Heart left ventricle (tissue), 16 donors: ENCODE results near the gene MRPL46. TPM values are rescaled to one million over a fixed set of nuclear protein-coding genes. Genes with fewer than 3 reads are reported as not detected.
"Not testable (repeated sequence)": the region's sequence is repeated elsewhere in the genome, so short reads cannot be mapped to it uniquely, and the experiment has no call there.

ENCODE experiments used
- ATAC-seq, 4 donors: fragments of 200-7000 bp; cut with Tn5 transposase; one replicate each; pipeline ENCODE4 v1.9.1; 2020 to 2022; ENCODE audit warnings: moderate library complexity in 4 of 4, mild to moderate bottlenecking in 3 of 4, moderate number of reproducible peaks in 1 of 4
- DNase-seq, 5 donors: peaks; one replicate each; pipeline ENCODE4 v3.0.0-alpha.2; 2020
- H3K27ac ChIP-seq, 12 donors: fragments of 200-600 bp; sonication (generic) in 4 of 12; one replicate each; pipeline versions ENCODE4 v1.5.0 to v1.8.0; 2016 to 2022; ENCODE audit warnings: mild to moderate bottlenecking in 2 of 12
- H3K27me3 ChIP-seq, 9 donors: fragments of 200-600 bp; sonication (generic) in 2 of 9; one replicate each; pipeline versions ENCODE4 v1.5.1 to v1.8.0; 2016 to 2022; ENCODE audit warnings: mild to moderate bottlenecking in 3 of 9
- H3K36me3 ChIP-seq, 9 donors: fragments of 200-600 bp; sonication (generic) in 2 of 9; one replicate each; pipeline versions ENCODE4 v1.5.0 to v1.8.0; 2018 to 2022; ENCODE audit warnings: mild to moderate bottlenecking in 2 of 9
- H3K4me1 ChIP-seq, 12 donors: fragments of 200-600 bp; sonication (generic) in 4 of 12; one replicate each; pipeline versions ENCODE4 v1.5.0 to v1.8.0; 2016 to 2022; ENCODE audit warnings: mild to moderate bottlenecking in 3 of 12
- H3K4me3 ChIP-seq, 12 donors: fragments of 200-600 bp; sonication (generic) in 4 of 12; one replicate each; pipeline versions ENCODE4 v1.5.0 to v1.8.0; 2017 to 2022; ENCODE audit warnings: mild to moderate bottlenecking in 9 of 12, moderate library complexity in 4 of 12
- H3K9me3 ChIP-seq, 12 donors: fragments of 200-600 bp; sonication (generic) in 4 of 12; one replicate each; pipeline versions ENCODE4 v1.5.0 to v1.8.0; 2016 to 2022; ENCODE audit warnings: mild to moderate bottlenecking in 1 of 12
- CTCF ChIP-seq, 12 donors: fragments of 200-600 bp; sonication (generic) in 4 of 12; IDR thresholded peaks; one replicate each; pipeline versions ENCODE4 v1.5.0 to v1.8.0; 2018 to 2022; ENCODE audit warnings: antibody characterized with exemption in 12 of 12, mild to moderate bottlenecking in 5 of 12
- POLR2A ChIP-seq, 2 donors: fragments of 450-650 bp; IDR thresholded peaks; one replicate each; pipeline ENCODE4 v1.6.1; 2017; ENCODE audit warnings: antibody characterized with exemption in 2 of 2, mild to moderate bottlenecking in 2 of 2, moderate library complexity in 2 of 2
- WGBS, 4 donors: extraction: QIAGEN DNeasy Blood & Tissue Kit in 2 of 4; methylation state at CpG; one replicate each; pipeline versions ENCODE4 v1.1.5 to v1.1.7; 2013 to 2018; 5-methylcytosine and 5-hydroxymethylcytosine counted together
- intact Hi-C, 10 donors: fragments of 100-400 bp; cut with DNase I; formaldehyde crosslinking; loops; one replicate each; pipeline versions ENCODE4 v1.11.1 to v1.14.2; 2022
- polyA plus RNA-seq, 2 donors: library from polyadenylated mRNA; stranded (reverse); fragments of 200-250 nt; gene quantifications; one replicate each; pipeline ENCODE4 v1.2.3, GENCODE V29; 2013
- total RNA-seq, 9 donors: library from RNA; depleted of rRNA in 2 of 9; stranded (reverse); fragments of >200 nt in 2 of 9; fragmentation: NEBNext Ultra II Directional in 3 of 9; extraction: Animal tissue kit (Norgen Biotek cat#: 25700) in 3 of 9; gene quantifications; one replicate each; pipeline versions ENCODE4 v1.1.0 to v1.2.4, GENCODE V29; 2016 to 2023
- donor health status: ischemic (EF 13 %, LVEDD 7.1; RV severe dilation, severe dysfunction).
- donor health status: healthy with polysubstance abuse.
- donor health status: DM: no; HTN: yes; CAD: no.
- donor health status: DM: no; HTN: no; CAD: no.
- donor health status: ischemic (EF 25% LVEDD 6.9; RV normal size, moderate dysfunction).
- donor health status: ischemic (EF 25% LVEDD 5.7; RV mildly dilated, moderate dysfunction).
- donor health status: healthy.
- donor health status: DM: yes; HTN: yes; CAD: no.
- donor health status: ischemic (EF 35%, LVEDD 5.7; RV mildly dilated, moderate dysfunction).
- donor health status: nonischemic (EF 11% LVEDD 7.7; RV severe dilation, severe dysfunction).
- donor health status: DM: yes; HTN: yes; CAD: no.
- donor health status: PGD.
- donor health status: ischemic (EF 29% LVEDD 5.4; RV normal size, mild dysfunction).
- donor health status: nonischemic (EF 23%, LVEDD 6.1; RV moderate dilation, normal function).

Gene MRPL46
- total and polyA plus RNA-seq, 11 donors: 40.7 to 113 (median 79.5) TPM

GRCh38 chr15:88477126-88477525 lies 9.9 kb upstream of the MRPL46 start:
- intact Hi-C loops: loop anchor here in 7 of 10 donors (2.0 to 10.0 kb wide), 4 partner anchors 95 to 358 kb away; no protein-coding TSS in a partner anchor
- TF ChIP-seq CTCF (IDR thresholded peaks at IDR 0.05) (no peak), POLR2A (IDR thresholded peaks at IDR 0.05) (no peak)
- ATAC-seq (no peak), DNase-seq (no peak)
- Histone ChIP-seq H3K4me1 (peaks cover 0 to 9% (median 0%) of the 10 kb centered on the region in 12 donors), H3K4me3 (no peak overlapping the region), H3K27ac (peak overlapping the region in 4 of 12 donors; percentile 10 to 65 (median 31)), H3K9me3 (no peaks in the 10 kb centered on the region), H3K36me3 (peaks cover 0 to 79% (median 68%) of the 10 kb centered on the region in 9 donors), H3K27me3 (no peaks in the 10 kb centered on the region)
- 85 to 94% (median 90%) methylated on average over 7 of the region's 7 CpGs for WGBS, 4 donors

GRCh38 chr15:88476635-88477060 lies 9.5 kb upstream of the MRPL46 start:
- DNase-seq (peak in 4 of 5 donors; percentile 34 to 56 (median 50)), ATAC-seq (peak; percentile 48 to 93 (median 86))
- Histone ChIP-seq H3K4me1 (peaks cover 0 to 9% (median 0%) of the 10 kb centered on the region in 12 donors), H3K9me3 (no peaks in the 10 kb centered on the region), H3K27ac (peak overlapping the region in 5 of 12 donors; percentile 2 to 65 (median 19)), H3K4me3 (no peak overlapping the region), H3K36me3 (peaks cover 0 to 84% (median 71%) of the 10 kb centered on the region in 9 donors), H3K27me3 (no peaks in the 10 kb centered on the region)
- WGBS, 4 donors: 52 to 63% (median 58%) methylated on average over 8 of the region's 8 CpGs
- intact Hi-C loops: loop anchor here in 9 of 10 donors (1.0 to 10.0 kb wide), 5 partner anchors 96 to 358 kb away; no protein-coding TSS in a partner anchor
- TF ChIP-seq CTCF (IDR thresholded peaks at IDR 0.05) (peak; percentile 33 to 64 (median 52)), POLR2A (IDR thresholded peaks at IDR 0.05) (no peak)

GRCh38 chr15:88473661-88474293 lies 6.6 kb upstream of the MRPL46 start:
- H3K4me3 ChIP-seq, ATAC-seq, DNase-seq, H3K9me3 ChIP-seq, H3K27ac ChIP-seq, H3K27me3 ChIP-seq: not testable (repeated sequence)
- intact Hi-C loops: loop anchor here in 4 of 10 donors (2.0 to 10.0 kb wide), 2 partner anchors 141 to 361 kb away; no protein-coding TSS in a partner anchor
- Histone ChIP-seq H3K36me3 (peaks cover 0 to 88% (median 77%) of the 10 kb centered on the region in 9 donors), H3K4me1 (peaks cover 0 to 14% (median 5%) of the 10 kb centered on the region in 12 donors)
- 91 to 97% (median 96%) methylated on average over 4 of the region's 4 CpGs for WGBS, 4 donors

- Histone ChIP-seq H3K27me3 (no peaks in the 10 kb centered on the region), H3K4me3 (no peak overlapping the region), H3K9me3 (no peaks in the 10 kb centered on the region), H3K36me3 (peaks cover 0 to 73% (median 62%) of the 10 kb centered on the region in 9 donors), H3K4me1 (peaks cover 0 to 21% (median 13%) of the 10 kb centered on the region in 12 donors), H3K27ac (no peak overlapping the region)
- WGBS, 4 donors: 85 to 91% (median 90%) methylated on average over 4 of the region's 4 CpGs
- TF ChIP-seq CTCF (IDR thresholded peaks at IDR 0.05) (no peak), POLR2A (IDR thresholded peaks at IDR 0.05) (no peak)
- no peak for DNase-seq
- no peak for ATAC-seq
- intact Hi-C loops: loop anchor here in 3 of 10 donors (10.0 kb wide), 1 partner anchor 363 kb away; no protein-coding TSS in a partner anchor
These were observed 5.0 kb upstream of the MRPL46 start for GRCh38 chr15:88472225-88472624.
